IMR-90 (cell line): ENCODE data around the gene CXorf65. TPM values are rescaled to one million over a fixed set of nuclear protein-coding genes. Genes with fewer than 3 reads are reported as not detected.
A peak's percentile ranks its signal among the peaks of the same experiment; 100 is the strongest.

Source experiments
- ATAC-seq: fragments of 200-7000 bp; cut with Tn5 transposase; 2 replicates; pipeline ENCODE4 v1.9.1; 2020; ENCODE audit warnings: low read depth, mild to moderate bottlenecking, moderate library complexity
- BruUV-seq: library from RNA; stranded (reverse); fragments of 400-500 nt; replicated peaks from 2 replicates; lab custom pipeline; 2021; lab: Mats Ljungman, UMichigan
- CTCF ChIA-PET: fragments of 300-600 bp; formaldehyde crosslinking; extraction: SDS; loops from one replicate; lab custom pipeline; 2021; ENCODE audit warnings: antibody characterized with exemption; lab: Yijun Ruan, JAX
- POLR2A ChIA-PET: fragments of 300-600 bp; sonication (Branson Sonifier 250); formaldehyde crosslinking; loops from one replicate; lab custom pipeline; 2022; ENCODE audit warnings: antibody characterized with exemption; ENCODE audit not compliant: unreplicated experiment; lab: Charles Lee
- DNase-seq: peaks from one replicate; pipeline ENCODE4 v3.0.0; 2013
- H2AFZ ChIP-seq: replicated peaks from 2 replicates; pipeline ENCODE3; 2013; ENCODE audit warnings: low read length, mild to moderate bottlenecking; ENCODE audit not compliant: poor library complexity
- H2AK5ac ChIP-seq: 2 replicates; pipeline ENCODE4 v1.6.1; 2013; ENCODE audit warnings: low read depth, low read length, inconsistent platforms
- H2AK9ac ChIP-seq: replicated peaks from 2 replicates; pipeline ENCODE3; 2013; ENCODE audit warnings: mild to moderate bottlenecking, low read depth, low read length, moderate library complexity; ENCODE audit not compliant: poor library complexity
- H2BK120ac ChIP-seq: 2 replicates; pipeline ENCODE4 v1.6.1; 2013; ENCODE audit warnings: low read depth, low read length, inconsistent platforms
- H2BK15ac ChIP-seq: 3 replicates; pipeline ENCODE4 v1.6.1; 2013; ENCODE audit warnings: low read depth, low read length, inconsistent platforms
- H2BK20ac ChIP-seq: 2 replicates; pipeline ENCODE4 v1.6.1; 2013; ENCODE audit warnings: low read depth, mild to moderate bottlenecking, inconsistent platforms, low read length, moderate library complexity
- H2BK5ac ChIP-seq: 2 replicates; pipeline ENCODE4 v1.6.1; 2013; ENCODE audit warnings: mild to moderate bottlenecking, low read depth, low read length, inconsistent platforms; ENCODE audit not compliant: poor library complexity, severe bottlenecking
- H3K14ac ChIP-seq: replicated peaks from 2 replicates; pipeline ENCODE4 v1.6.1; 2013; ENCODE audit warnings: low read depth, low read length, inconsistent platforms
- H3K18ac ChIP-seq: 2 replicates; pipeline ENCODE4 v1.6.1; 2013; ENCODE audit warnings: low read depth, low read length, control low read depth
- H3K23ac ChIP-seq: 2 replicates; pipeline ENCODE4 v1.6.1; 2013; ENCODE audit warnings: low read depth, low read length, inconsistent platforms
- H3K27ac ChIP-seq: 2 replicates; pipeline ENCODE4 v1.5.1; 2013; ENCODE audit warnings: mild to moderate bottlenecking, control low read depth, low read length; ENCODE audit not compliant: insufficient read depth
- H3K27me3 ChIP-seq: 2 replicates; pipeline ENCODE4 v1.6.1; 2013; ENCODE audit warnings: low read length; ENCODE audit not compliant: control insufficient read depth, insufficient read depth
- H3K36me3 ChIP-seq: 2 replicates; pipeline ENCODE4 v1.6.1; 2013; ENCODE audit warnings: low read length, mixed read lengths; ENCODE audit not compliant: control insufficient read depth, insufficient read depth
- H3K4ac ChIP-seq: 2 replicates; pipeline ENCODE4 v1.6.1; 2013; ENCODE audit warnings: low read depth, low read length, inconsistent platforms
- H3K4me1 ChIP-seq: 2 replicates; pipeline ENCODE4 v1.6.1; 2013; ENCODE audit warnings: low read length, mixed read lengths; ENCODE audit not compliant: control insufficient read depth, insufficient read depth
- H3K4me2 ChIP-seq: 2 replicates; pipeline ENCODE4 v1.6.1; 2013; ENCODE audit warnings: low read depth, mild to moderate bottlenecking, control low read depth, low read length, moderate library complexity
- H3K4me3 ChIP-seq: 2 replicates; pipeline ENCODE4 v1.5.1; 2013; ENCODE audit warnings: low read depth, mild to moderate bottlenecking, control low read depth, low read length, moderate library complexity; ENCODE audit not compliant: insufficient read depth
- H3K56ac ChIP-seq: 2 replicates; pipeline ENCODE4 v1.6.1; 2013; ENCODE audit warnings: low read length, inconsistent platforms; ENCODE audit not compliant: insufficient read depth; ENCODE audit errors: extremely low read depth
- H3K79me1 ChIP-seq, 2 experiments: 2 replicates each; pipeline ENCODE4 v1.6.1; 2013; ENCODE audit warnings: low read length in 2 of 2, inconsistent platforms in 1 of 2, low read depth in 1 of 2
- H3K9ac ChIP-seq: 2 replicates; pipeline ENCODE4 v1.6.1; 2013; ENCODE audit warnings: low read depth, low read length, control low read depth
- H3K9me1 ChIP-seq: 2 replicates; pipeline ENCODE4 v1.6.1; 2013; ENCODE audit warnings: low read length, inconsistent platforms; ENCODE audit not compliant: insufficient read depth
- H3K9me3 ChIP-seq: 2 replicates; pipeline ENCODE4 v1.6.1; 2013; ENCODE audit warnings: low read length; ENCODE audit not compliant: control insufficient read depth, insufficient read depth
- H4K20me1 ChIP-seq: 2 replicates; pipeline ENCODE4 v1.6.1; 2013; ENCODE audit warnings: low read length, inconsistent platforms; ENCODE audit not compliant: insufficient read depth
- H4K5ac ChIP-seq: 2 replicates; pipeline ENCODE4 v1.6.1; 2013; ENCODE audit warnings: mild to moderate bottlenecking, low read depth, low read length, control low read depth
- H4K8ac ChIP-seq, 2 experiments: 2 replicates each; pipeline ENCODE4 v1.6.1; 2013; ENCODE audit warnings: low read depth in 2 of 2, low read length in 2 of 2, control low read depth in 1 of 2, inconsistent platforms in 1 of 2
- H4K91ac ChIP-seq: 2 replicates; pipeline ENCODE4 v1.6.1; 2013; ENCODE audit warnings: low read depth, low read length, inconsistent platforms; ENCODE audit not compliant: insufficient read depth
- CEBPB ChIP-seq: IDR thresholded peaks from 2 replicates; pipeline ENCODE4 v1.6.1; 2012; ENCODE audit warnings: low read depth, low read length, improper control_type of control experiment
- MAFK ChIP-seq: IDR thresholded peaks from 2 replicates; pipeline ENCODE4 v1.6.1; 2012; ENCODE audit warnings: low read depth, low read length, improper control_type of control experiment
- MAZ ChIP-seq: IDR thresholded peaks from 2 replicates; pipeline ENCODE4 v1.6.1; 2012; ENCODE audit warnings: low read depth, mild to moderate bottlenecking, low read length, improper control_type of control experiment, moderate library complexity, borderline replicate concordance
- MXI1 ChIP-seq: IDR thresholded peaks from 2 replicates; pipeline ENCODE4 v1.6.1; 2012; ENCODE audit warnings: low read depth, mild to moderate bottlenecking, low read length, moderate library complexity, borderline replicate concordance
- NFE2L2 ChIP-seq: fragments of 150-350 bp; IDR thresholded peaks from 2 replicates; pipeline ENCODE4 v1.6.1; 2016; ENCODE audit warnings: low read depth, mild to moderate bottlenecking, low read length
- RAD21 ChIP-seq: IDR thresholded peaks from 2 replicates; pipeline ENCODE4 v1.6.1; 2012; ENCODE audit warnings: low read length, improper control_type of control experiment
- WGBS, 2 experiments: methylation state at CpG; one replicate each; pipeline versions ENCODE4 v1.1.5 to v1.1.7; 2013; ENCODE audit warnings: missing lambda C conversion rate in 2 of 2; ENCODE audit not compliant: insufficient read length in 1 of 2; ENCODE audit errors: extremely low coverage in 2 of 2; 5-methylcytosine and 5-hydroxymethylcytosine counted together
- dilution Hi-C: fragments of 300-500 bp; cut with HindIII; formaldehyde crosslinking; loops from one replicate; pipeline ENCODE4 v1.14.3; 2018; ENCODE audit warnings: low sequenced_read_pairs; ENCODE audit not compliant: unreplicated experiment
- in situ Hi-C: fragments of 300-500 bp; cut with MboI; formaldehyde crosslinking; loops from 3 replicates; pipeline ENCODE4 v1.14.3; 2019; ENCODE audit warnings: low sequenced_read_pairs, inconsistent platforms, mixed read lengths
- intact Hi-C: fragments of 100-400 bp; cut with micrococcal nuclease; formaldehyde crosslinking; loops from 2 replicates; pipeline ENCODE4 v1.10.0; 2022
- polyA plus RNA-seq, 3 experiments: library from polyadenylated mRNA; depleted of rRNA; stranded (reverse); fragments of >200 nt; gene quantifications; 2 replicates each; pipeline ENCODE4 v1.2.3, GENCODE V29; 2012; ENCODE audit warnings: low replicate concordance in 1 of 3
- total RNA-seq: library from RNA; depleted of rRNA; stranded (reverse); fragments of >200 nt; gene quantifications from 2 replicates; pipeline ENCODE4 v1.2.3, GENCODE V29; 2012
- TF ChIP-seq, protein P1 (sequence below): fragments of 150-350 bp; IDR thresholded peaks from 2 replicates; pipeline ENCODE4 v1.6.1; 2017; ENCODE audit warnings: mild to moderate bottlenecking, antibody characterized with exemption, low read length, low read depth

CXorf65 gene
- total and polyA plus RNA-seq, 2 of the 4 experiments (the other 2 are of a cell fraction) = not detected

DNA sequence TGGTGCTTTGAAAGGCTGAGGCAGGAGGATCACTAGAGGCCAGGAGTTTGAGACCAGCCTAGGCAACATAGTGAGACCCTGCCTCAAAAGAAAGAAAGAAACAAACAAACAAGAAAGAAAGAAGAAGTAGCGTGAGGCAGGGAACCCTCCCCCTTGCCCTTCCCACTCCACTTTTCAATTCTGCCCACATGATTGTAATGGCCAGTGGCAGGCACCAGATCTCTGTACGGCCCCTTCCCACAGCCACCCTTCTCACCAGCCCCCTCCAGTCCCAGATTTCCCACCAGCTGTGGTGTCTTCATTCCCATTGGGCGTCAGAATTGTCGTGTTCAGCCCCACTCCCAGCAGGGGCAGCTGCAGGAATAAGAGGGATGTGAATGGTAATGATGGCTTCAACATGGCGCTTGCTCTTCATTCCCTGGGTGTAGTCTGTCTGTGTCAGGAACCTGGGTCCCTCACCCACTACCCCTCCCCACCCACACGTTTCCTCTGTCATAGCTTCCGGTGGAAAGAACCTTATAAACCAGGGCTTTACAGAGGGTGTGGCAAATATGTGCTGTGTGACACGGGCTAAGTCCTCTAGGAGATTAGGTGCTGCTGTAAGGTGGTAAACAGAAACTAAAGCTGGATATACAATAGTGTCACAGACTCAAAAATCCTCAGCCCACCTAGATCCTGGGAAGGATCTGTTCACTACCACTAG lies 4.8 kb upstream of the CXorf65 start, which contains the start of gene IL2RG:
Gene IL2RG, minus strand, starts transcription at position 437 of the 703 bp plus-strand sequence. Its CDS starts 38 bp downstream, at position 399.
- no peak within 1 kb of the TSS for H2BK20ac ChIP-seq
- no peak within 1 kb of the TSS for H3K4me2 ChIP-seq
- in situ Hi-C loops (no loop called here), dilution Hi-C loops (no loop called here), intact Hi-C loops (no loop called here)
- POLR2A ChIA-PET = no interaction called here
- H4K20me1 ChIP-seq = no peaks in the 10 kb centered on the region
- no peak within 1 kb of the TSS for H4K8ac ChIP-seq
- peaks cover 24% of the 10 kb centered on the region for H3K27me3 ChIP-seq
- ATAC-seq = no peak
- no peak within 1 kb of the TSS for H3K14ac ChIP-seq
- H3K79me1 ChIP-seq = no peaks in the 10 kb centered on the region
- no peaks in the 10 kb centered on the region for H3K9me1 ChIP-seq
- H3K18ac ChIP-seq = no peak within 1 kb of the TSS
- no peak within 1 kb of the TSS for H3K23ac ChIP-seq
- no peak within 1 kb of the TSS for H2AK5ac ChIP-seq
- H3K56ac ChIP-seq = no peak within 1 kb of the TSS
- peak within 1 kb of the TSS; percentile 33 for H2AFZ ChIP-seq
- no peaks in the 10 kb centered on the region for H3K9me3 ChIP-seq
- H2BK5ac ChIP-seq = no peak within 1 kb of the TSS
- DNase-seq = no peak
- H2AK9ac ChIP-seq = no peak within 1 kb of the TSS
- no peaks in the 10 kb centered on the region for H3K36me3 ChIP-seq
- H3K27ac ChIP-seq = no peak within 1 kb of the TSS
- BruUV-seq = no TSS peak
- H3K4me3 ChIP-seq = no peak within 1 kb of the TSS
- H4K91ac ChIP-seq = no peak within 1 kb of the TSS
- H3K4me1 ChIP-seq = no peaks in the 10 kb centered on the region
- H2BK15ac ChIP-seq = no peak within 1 kb of the TSS
- TF ChIP-seq NFE2L2 (no peak), MXI1 (no peak), MAZ (no peak), RAD21 (no peak), MAFK (no peak), CEBPB (no peak)
- TF ChIP-seq, protein P1, sequence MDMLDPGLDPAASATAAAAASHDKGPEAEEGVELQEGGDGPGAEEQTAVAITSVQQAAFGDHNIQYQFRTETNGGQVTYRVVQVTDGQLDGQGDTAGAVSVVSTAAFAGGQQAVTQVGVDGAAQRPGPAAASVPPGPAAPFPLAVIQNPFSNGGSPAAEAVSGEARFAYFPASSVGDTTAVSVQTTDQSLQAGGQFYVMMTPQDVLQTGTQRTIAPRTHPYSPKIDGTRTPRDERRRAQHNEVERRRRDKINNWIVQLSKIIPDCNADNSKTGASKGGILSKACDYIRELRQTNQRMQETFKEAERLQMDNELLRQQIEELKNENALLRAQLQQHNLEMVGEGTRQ = no peak
- no peak within 1 kb of the TSS for H3K9ac ChIP-seq
- H3K4ac ChIP-seq = no peak within 1 kb of the TSS
- no CpG with 5 or more reads among the region's 8 CpGs for WGBS, 2 experiments
- no peak within 1 kb of the TSS for H2BK120ac ChIP-seq
- CTCF ChIA-PET = no interaction called here
- no peak within 1 kb of the TSS for H4K5ac ChIP-seq
